ENCODE results near the gene DGKB.

- TF ChIP-seq YY1 (IDR thresholded peaks at IDR 0.05; ENCODE audit: low read depth) (no peak), EP300 (IDR thresholded peaks at IDR 0.05; ENCODE audit: borderline replicate concordance) (no peak), RAD21 (IDR thresholded peaks at IDR 0.05; ENCODE audit: low read depth) (no peak), REST (IDR thresholded peaks at IDR 0.05; ENCODE audit: low read depth) (no peak), MAX (IDR thresholded peaks at IDR 0.05) (no peak), ZBTB7A (IDR thresholded peaks at IDR 0.05; ENCODE audit: low read depth) (no peak), USF1 (IDR thresholded peaks at IDR 0.05) (no peak)
Measured at GRCh38 chr7:14368285-14368684, 534.3 kb downstream of the DGKB start.

All from Ishikawa (cell line).